GM19372 (cell line): ENCODE results near the gene NMNAT3.
A peak's percentile ranks its signal among the peaks of the same experiment; 100 is the strongest.
"Not testable (repeated sequence)": the region's sequence is repeated elsewhere in the genome, so short reads cannot be mapped to it uniquely, and the experiment has no call there.

Experiments used
- ATAC-seq: cut with Tn5 transposase; IDR thresholded peaks from one replicate; pipeline ENCODE4 v1.9.1; 2021; ENCODE audit warnings: mild to moderate bottlenecking, low read depth, moderate library complexity; ENCODE audit not compliant: unreplicated experiment

Gene NMNAT3

DNA sequence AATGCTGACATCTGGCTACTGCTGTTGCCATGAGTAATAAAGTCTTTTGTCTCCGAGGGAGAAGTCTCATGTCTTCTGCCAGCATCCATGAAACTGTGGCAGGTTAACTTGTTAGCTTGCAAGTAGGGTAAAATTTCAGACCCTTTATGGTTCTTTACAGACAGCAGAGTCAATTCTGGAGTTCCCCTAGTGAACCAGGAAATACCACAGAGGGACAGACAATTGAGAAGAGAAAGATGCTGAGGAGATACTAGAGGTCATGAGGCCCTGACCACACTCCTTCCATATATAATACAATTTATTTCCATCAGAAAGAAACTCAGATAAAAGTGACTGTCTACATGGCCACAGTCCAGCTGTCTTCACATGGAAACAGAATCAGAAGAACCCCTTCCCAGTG lies 38.1 kb downstream of the NMNAT3 start:
- no peak for ATAC-seq

DNA sequence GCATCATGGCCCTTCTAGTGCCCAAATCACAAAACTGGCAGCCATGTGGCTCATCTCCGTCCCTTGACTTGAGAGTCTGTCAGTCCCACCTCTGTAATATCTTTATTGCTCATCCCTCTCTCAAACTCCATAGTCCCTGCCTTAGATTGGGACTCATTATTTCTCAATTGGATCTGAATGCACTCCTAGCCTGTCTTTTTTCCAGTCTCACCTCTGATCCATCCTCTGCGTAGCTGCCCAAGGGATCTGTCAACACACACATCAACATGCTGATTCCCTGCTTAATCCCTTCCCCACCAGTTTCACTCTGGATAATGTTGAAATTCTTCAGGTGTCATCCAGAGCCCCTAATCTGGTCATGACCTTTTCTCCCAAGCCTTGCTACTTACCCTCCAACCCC lies 39.3 kb downstream of the NMNAT3 start:
- ATAC-seq = no peak

DNA sequence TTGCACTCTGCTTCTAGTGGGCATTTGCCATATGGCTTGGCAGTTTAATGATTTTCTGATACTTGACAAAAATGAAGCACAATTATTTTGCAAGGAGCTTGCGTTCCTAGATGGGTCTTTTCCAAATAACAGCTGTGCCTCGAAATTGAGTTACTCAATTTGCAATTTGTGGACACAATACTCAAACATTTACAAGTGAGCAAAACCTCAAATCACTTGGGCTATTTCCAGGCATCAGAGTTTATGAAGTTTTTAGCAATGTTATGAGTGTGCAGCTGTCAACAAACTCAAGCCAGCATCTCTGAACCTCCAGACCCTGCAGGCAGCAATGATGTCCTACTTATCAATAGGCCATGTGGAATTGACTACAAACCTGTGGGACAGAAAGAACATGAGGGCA lies 41.3 kb downstream of the NMNAT3 start:
- no peak for ATAC-seq

DNA sequence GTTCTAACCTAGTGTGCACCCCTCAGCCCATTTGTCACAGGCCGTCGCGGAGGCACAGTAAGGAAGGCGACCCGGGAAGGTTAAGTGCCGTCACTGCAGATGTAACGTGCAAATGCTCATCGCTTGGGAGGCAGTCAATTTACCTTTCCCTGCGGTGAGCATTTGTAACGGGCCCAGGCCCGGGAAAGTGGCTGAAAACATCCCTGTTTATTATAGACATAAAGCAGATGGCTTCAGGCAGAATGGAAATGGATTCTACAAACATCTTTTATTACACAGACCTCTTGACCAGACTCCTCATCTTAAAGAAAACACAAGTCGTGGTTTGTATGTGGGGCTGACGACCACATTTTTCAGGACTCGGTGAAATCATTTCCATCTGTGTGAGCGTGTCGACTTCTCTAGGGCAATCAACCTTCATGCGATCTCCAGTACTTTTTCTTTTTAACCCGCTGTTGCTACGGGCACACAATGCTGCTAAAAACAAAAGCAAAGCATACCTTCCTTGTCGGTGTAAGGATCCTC lies 43.6 kb downstream of the NMNAT3 start:
- no peak for ATAC-seq

DNA sequence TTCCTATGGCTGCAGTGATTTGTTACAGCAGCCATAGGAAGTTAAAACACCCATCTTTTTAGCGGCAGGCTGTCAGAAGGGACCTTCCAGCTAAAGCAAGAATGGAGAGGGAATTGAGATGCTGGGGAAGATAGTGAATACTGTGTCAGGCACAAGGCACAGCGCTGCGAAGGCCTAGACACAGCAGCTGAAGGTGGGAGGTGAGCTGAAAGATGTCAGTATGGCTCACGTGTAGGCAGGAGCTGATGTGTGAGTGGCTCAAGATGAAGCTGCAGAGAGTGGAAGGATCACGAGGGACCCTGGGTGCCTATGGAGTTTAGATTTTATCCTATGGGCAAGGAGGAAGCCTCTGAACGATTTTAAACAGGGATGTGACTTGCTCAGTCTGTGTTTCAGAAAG lies 44.3 kb downstream of the NMNAT3 start:
- no peak for ATAC-seq

DNA sequence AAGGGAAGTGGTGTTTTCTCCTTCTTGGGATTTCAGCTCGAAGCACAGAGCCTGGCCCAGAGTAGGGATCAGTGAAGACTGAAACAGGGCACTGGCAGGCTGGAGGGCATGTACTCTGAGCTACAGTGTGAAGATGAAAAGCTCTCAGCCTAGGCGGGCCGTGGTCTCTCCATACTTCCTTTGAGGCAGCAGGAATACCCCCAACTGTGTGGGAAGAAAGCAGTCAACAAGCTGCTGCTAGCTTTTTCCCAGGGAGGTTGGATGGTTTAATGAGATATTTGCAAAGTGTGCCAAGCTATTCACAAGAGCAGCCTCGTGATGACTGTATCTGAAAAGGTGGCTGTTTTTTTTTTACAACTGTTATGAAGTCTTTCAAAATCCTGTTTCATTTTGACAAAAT lies 47.2 kb downstream of the NMNAT3 start:
- no peak for ATAC-seq

DNA sequence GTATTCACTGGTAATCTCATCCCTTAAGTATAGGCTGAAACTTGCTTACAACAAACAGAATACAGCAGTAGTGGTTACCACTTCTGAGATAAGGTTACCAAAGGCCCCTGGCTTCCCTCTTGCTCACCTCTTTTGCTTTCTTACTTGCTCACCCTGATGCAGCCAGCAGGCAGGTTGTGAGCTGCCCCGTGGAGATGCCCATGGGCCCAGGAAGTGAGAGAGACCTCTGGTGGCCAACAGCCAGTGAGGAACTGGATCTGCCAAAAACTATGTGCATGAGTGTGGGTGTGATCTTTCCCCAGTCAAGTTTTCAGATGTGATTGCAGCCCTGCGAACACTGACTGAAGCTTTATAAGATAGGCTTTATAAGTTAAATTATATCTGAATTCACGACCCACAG lies 48.7 kb downstream of the NMNAT3 start:
- ATAC-seq = peak; percentile 61

DNA sequence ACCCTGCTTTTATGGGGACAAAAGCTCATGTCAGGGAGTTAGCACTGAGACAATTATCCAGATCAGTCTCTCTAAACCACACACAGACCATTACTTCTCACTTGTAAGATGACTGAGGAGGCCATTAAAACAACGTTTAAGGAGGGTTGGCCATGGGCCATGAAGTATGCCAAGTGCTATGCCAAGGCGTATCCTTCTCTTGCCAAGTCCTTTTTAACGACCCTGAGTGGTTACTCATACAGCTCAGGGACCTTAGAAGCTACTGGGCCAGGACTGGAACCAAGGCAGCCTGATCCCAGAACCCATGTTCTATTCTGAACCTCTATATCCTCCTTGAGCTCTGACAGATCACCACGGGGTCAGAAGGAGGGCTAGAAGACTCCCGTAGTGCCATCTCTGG lies 50.0 kb downstream of the NMNAT3 start:
- no peak for ATAC-seq

DNA sequence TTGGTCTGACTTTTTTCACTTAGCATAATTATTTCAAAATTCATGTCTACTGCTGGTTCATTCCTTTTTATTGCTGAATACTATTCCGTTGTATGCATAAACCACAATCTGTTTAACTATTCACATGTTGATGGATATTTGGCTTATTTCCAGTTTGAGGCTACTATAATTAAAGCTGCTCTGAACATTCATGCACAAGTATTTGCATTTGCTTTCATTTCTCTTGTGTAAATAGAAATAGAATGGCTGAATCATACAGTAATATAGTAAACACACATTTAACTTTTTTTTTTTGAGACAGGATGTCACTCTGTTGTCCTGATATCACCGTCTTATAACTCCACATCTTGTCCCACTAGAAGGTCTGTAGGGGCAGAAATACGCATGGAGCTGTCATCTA lies 57.3 kb downstream of the NMNAT3 start:
- ATAC-seq = no peak

DNA sequence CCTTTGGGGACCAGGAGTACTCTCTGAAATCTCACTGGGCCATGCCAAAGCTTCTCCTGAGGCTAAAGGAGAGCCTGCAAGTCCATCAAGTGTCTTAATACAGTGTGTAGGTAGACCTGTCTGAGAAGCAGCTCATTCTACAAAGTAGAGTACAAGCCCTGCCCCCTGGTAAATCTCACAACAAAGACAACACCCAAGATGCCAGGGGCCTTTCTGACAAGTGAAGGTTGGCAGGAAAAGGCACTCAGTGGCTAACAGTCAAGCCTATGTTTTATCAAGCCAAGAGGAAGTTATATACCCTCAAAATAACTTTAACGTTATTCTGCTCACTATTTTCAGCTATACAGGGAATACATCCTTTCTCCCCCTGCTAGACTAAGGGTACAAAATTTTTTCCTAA lies 58.3 kb downstream of the NMNAT3 start:
- ATAC-seq = no peak

DNA sequence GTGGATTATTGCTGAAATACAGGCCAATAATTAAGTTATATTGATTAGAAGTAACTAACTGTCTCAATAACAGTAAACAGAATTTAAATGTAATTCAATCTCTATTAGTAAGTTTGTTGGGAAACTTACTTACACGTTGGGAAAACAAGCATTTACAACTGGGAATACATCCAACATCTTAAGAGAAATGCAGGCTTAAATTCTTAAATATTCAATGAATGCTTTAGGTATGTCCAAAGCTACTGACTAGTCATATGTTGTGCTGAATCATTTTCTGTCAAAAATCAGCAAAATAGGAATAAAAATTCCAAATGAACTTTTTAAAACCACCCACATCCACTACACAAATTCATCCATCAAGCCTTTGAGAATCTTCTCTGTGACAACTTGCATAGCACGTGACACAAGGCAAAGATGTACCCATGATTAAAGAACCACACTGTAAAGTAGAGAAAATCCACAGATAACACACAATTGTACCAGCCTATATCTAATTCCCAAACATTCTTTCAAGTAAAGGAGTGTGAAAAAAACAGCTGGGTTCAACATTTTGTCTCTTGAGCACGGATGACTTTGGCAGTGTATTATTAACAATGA lies 60.0 kb downstream of the NMNAT3 start:
- ATAC-seq = no peak

DNA sequence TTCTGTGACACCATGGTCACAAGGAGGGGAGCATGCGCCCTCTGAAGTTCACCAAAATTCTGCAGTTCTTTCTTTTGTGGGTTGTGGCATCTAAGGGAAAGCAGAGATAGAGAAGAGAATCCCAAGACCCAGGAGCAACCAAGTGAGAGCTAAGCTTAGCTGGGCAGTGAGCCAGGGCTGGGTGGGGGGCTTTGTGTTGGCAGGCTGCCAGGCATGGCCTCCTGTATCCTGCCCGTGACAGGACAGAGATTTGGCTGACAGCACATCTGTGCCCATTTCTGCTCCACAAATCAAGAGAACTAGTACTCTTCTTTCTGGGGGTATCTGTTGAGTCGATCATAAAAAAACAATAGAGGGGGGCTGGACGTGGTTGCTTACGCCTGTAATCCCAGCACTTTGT lies 66.2 kb downstream of the NMNAT3 start:
- ATAC-seq = no peak

DNA sequence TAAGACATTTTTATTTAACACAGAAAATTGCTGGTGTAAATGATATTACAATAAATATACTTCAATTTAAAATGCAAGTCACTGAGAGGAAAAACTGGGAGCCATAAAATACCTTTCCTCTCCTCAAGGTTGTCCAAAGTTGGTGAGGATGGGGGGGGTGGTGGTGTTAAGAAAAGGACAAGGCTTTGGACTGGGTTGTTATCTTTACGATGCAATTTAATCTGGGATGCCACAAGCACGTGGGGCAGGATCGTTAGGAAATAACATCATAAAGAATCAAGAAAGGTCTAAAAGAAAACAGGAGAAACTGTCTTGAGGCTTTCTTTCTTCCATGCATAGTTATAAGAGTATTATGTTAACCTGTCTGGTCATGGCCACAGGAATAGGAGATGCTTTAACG lies 66.9 kb downstream of the NMNAT3 start:
- ATAC-seq = no peak

DNA sequence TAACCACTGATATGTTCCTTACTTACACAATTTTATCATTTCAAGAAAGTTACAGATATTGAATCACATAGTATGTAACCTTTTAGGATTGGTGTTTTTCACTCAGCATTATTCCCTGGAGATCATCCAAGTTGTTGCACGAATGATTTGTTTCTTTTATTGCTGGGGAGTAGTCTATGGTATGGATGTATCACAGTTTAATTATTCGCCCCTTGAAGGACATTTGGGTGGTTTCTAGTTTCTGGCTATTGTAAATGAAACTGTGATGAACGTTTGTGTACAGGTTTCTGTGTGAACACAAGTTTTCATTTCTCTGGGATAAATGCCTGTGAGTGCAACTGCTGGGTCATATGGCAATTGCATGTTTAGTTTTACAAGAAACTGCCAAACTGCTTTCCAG lies 68.8 kb downstream of the NMNAT3 start:
- ATAC-seq = no peak

DNA sequence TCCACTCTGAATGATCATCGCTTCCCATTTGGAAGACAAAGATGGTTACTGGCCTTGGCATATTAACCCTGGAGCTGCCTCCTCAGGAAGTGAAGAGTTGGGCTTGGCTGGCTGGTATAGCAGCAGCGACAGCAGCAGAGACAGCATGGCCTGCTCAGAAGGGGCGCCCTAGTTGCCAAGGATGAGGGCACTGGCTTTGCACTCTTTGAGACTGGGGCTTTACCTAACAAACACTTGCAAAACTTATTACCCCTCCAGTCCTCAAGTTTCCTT lies 69.7 kb downstream of the NMNAT3 start:
- no peak for ATAC-seq

DNA sequence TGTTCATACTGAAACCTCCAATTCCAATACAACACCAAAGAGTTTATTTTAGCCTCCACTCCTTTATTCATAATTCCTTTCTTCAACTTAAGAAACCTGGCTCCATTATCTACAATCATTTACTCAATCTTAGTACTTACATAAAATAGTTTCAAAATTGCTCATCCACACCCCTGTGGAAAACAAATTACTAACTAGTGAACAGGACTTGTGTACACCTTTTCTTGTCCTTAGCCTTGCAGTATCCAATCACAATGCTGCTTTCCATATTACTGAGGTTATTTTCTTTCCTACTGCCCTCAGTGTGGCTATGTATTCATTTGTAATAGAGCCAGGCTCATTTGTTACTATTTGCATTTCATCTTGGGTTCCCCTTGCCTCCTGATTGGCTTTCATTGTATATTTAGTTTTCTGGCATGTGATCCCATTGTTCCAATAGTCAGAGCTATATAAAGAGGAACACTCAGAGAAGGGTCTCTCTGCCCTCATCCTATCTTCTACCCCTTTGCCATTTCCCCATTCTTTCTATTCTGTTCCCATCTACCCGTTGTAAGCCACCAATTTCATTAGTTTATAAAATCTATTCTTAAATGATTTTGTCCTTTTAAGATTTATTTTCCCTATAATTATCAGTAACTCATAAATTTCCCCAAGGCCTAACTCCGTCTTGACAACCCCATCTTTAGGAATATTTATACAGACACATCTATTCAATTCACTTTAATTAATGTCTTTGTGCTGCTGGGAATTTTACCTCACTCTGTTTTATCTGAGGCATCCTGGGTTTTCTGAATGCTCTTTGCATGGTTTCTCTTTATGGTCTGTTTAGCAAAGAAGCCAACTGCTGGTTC lies 70.3 kb downstream of the NMNAT3 start:
- no peak for ATAC-seq

DNA sequence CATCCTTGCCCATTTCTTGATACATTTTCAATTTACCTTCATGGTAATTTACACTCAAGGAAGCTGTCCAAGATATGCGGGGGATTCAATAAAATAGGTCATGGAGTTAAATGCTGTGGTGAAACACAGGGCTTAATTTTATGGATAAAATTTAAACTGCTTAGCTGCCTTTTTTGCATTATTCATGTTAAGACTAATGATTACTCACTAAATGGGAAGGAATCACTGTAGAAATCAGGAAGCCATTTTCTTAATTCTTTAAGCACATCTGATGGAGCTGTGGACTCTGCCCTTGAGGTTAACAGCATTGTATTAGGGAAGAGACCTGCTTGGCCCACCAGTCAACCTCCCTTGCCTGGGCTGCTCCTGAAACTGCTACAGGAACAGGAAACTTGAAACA lies 75.8 kb downstream of the NMNAT3 start:
- ATAC-seq = no peak

DNA sequence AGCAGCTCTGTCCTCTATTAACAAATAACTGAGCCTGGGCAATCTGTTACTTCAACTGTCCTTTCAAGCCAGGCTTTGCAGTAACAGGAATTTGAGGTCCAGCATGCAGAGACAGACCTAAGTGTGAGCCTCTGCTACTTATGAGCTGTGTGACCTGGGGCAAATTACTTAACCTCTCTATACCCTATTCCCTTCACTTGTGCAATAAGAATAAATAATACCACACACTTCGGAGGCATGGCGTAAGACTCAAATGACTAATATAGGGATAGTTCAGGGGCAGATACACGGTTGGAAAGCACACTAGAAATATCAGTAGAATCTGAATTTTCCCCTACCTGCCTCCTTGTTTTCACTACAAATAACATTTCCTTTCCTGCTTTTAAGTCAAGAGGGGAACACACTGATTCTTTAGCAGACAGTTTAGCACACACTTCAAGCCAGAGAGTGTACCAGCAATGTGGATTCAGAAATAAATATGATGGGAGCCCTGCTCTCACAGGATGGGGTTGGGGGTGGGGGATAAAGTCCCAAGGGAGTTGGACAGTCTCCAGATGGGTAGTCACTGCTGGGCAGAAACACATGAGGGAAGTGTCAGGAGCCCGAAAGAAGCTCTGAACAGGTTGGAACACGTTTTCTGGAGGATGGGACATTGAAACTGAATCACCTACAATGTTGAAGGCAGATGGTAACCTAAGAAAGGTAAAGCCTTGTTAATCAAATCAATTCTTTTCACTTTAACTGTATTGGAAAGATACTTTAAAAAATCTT lies 76.4 kb downstream of the NMNAT3 start:
- no peak for ATAC-seq

DNA sequence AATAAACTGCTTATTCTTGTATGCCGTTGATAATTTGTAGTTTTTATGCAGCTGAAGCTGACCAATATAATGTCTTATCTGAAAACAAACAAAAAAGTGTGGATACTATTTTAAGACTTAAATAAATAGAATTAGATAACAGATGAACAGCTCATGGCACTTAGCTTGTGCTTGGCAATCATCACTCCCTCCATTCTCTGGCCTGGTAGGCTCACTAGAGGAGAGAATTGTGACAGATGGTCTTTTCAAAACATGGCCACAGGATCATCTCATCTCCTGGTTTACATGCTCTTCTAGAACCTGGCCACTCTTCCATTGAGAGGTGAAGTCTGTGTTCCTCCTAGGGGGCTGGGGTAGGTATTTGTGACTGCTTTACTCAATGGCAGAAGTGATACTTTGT lies 79.8 kb downstream of the NMNAT3 start:
- ATAC-seq = no peak

DNA sequence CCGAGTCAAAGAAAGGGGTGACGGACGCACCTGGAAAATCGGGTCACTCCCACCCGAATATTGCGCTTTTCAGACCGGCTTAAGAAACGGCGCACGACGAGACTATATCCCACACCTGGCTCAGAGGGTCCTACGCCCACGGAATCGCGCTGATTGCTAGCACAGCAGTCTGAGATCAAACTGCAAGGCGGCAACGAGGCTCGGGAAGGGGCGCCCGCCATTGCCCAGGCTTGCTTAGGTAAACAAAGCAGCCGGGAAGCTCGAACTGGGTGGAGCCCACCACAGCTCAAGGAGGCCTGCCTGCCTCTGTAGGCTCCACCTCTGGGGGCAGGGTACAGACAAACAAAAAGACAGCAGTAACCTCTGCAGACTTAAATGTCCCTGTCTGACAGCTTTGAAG lies 86.6 kb downstream of the NMNAT3 start:
- not testable (repeated sequence) for ATAC-seq

DNA sequence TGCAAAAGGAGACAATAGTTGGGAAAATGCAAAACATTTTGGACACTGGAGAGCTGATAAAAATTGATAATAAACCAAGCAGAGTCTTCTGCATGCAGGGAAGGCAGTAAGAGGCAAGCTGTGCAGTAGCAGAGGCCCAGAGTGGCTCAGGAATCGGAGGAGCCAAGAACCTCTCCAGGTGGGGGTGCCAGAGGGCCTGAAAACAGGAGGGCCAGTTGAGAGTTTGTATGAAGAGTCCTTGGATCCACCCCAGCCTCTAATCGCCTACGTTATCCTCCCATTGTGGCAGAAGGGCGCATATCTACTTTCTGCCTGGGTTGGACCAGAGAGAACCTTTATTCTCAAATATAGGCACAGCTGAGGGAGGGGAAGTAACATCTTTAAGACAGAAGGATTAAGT lies 89.3 kb downstream of the NMNAT3 start:
- no peak for ATAC-seq

DNA sequence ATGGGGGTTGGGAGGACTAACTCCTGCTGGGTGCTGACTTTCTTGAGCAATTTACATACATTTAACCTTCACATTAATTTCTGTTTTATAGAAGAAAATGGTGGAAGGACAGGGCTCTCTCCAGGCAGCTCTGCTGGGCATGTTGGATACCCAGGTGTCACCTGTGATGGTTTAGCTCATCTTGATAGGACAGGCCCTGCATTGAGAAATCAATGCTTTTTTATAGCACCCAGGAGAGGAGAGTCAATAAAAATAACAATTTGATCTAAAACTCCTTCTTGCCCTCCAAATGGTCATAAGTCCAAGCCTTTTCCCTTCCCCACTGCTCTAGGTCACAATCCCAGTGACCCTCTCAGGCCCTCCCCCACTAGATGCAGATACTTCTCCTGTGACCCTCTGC lies 90.0 kb downstream of the NMNAT3 start:
- ATAC-seq = no peak
